Stomach (tissue), 9 donors: Measurements from ENCODE around the gene KCNQ1. TPM values are rescaled to one million over a fixed set of nuclear protein-coding genes. Genes with fewer than 3 reads are reported as not detected.

ENCODE experiments used
- DNase-seq, 2 donors: peaks; one replicate each; pipeline versions ENCODE4 v3.0.0 to v3.0.0-alpha.2; 2013 to 2019
- H3K27ac ChIP-seq, 5 donors: fragments of 200-600 bp in 4 of 5; sonication (generic) in 4 of 5; one replicate each; pipeline ENCODE4 v1.5.1; 2013 to 2019; ENCODE audit warnings: mild to moderate bottlenecking in 1 of 5, moderate library complexity in 1 of 5
- H3K27me3 ChIP-seq, 3 donors: fragments of 200-600 bp; sonication (generic); one replicate each; pipeline ENCODE4 v1.5.1; 2017 to 2019; ENCODE audit warnings: mixed run types in 1 of 3
- H3K36me3 ChIP-seq, 4 donors: fragments of 200-600 bp; sonication (generic); 1 replicate in 3 of 4; 2 replicates in 1 of 4; pipeline ENCODE4 v1.5.1; 2016 to 2019
- H3K4me1 ChIP-seq, 4 donors: fragments of 200-600 bp; sonication (generic); one replicate each; pipeline ENCODE4 v1.5.1; 2016 to 2019
- H3K4me3 ChIP-seq, 4 donors: fragments of 200-600 bp; sonication (generic) in 3 of 4; one replicate each; pipeline ENCODE4 v1.5.1; 2016 to 2019; ENCODE audit warnings: mild to moderate bottlenecking in 1 of 4
- H3K9me3 ChIP-seq, 4 donors: fragments of 200-600 bp; sonication (generic); one replicate each; pipeline ENCODE4 v1.5.1; 2016 to 2019
- CTCF ChIP-seq, 7 experiments: fragments of 450-650 bp in 4 of 7; fragments of 200-600 bp in 3 of 7; sonication (generic) in 3 of 7; IDR thresholded peaks; one replicate each; pipeline ENCODE4 v1.5.1; 2016 to 2019; ENCODE audit warnings: antibody characterized with exemption in 7 of 7, control low read depth in 2 of 7, mild to moderate bottlenecking in 1 of 7
- EP300 ChIP-seq: sonication (generic); formaldehyde crosslinking; IDR thresholded peaks from one replicate; pipeline ENCODE4 v1.6.1; 2017; ENCODE audit warnings: antibody characterized with exemption
- POLR2A ChIP-seq, 4 donors: fragments of 450-650 bp; IDR thresholded peaks; one replicate each; pipeline ENCODE4 v1.6.1; 2016; ENCODE audit warnings: antibody characterized with exemption in 4 of 4, control low read depth in 2 of 4, mild to moderate bottlenecking in 1 of 4, moderate library complexity in 1 of 4
- POLR2AphosphoS5 ChIP-seq, 3 donors: sonication (generic); formaldehyde crosslinking; IDR thresholded peaks; one replicate each; pipeline ENCODE4 v1.6.1; 2016; ENCODE audit warnings: antibody characterized with exemption in 3 of 3
- WGBS, 5 donors: extraction: QIAGEN DNeasy Blood & Tissue Kit in 3 of 5; methylation state at CpG; one replicate each; pipeline versions ENCODE4 v1.1.5 to v1.1.7; 2013 to 2018; 5-methylcytosine and 5-hydroxymethylcytosine counted together
- intact Hi-C: fragments of 100-400 bp; cut with DNase I; formaldehyde crosslinking; loops from one replicate; pipeline ENCODE4 v1.15.1; 2023; ENCODE audit warnings: low total_unique reads
- polyA plus RNA-seq, 3 donors: library from polyadenylated mRNA; stranded (reverse); fragments of 200-250 nt; gene quantifications; one replicate each; pipeline ENCODE4 v1.2.3, GENCODE V29; 2013
- total RNA-seq, 5 donors: library from RNA; depleted of rRNA; stranded (reverse); fragments of >200 nt; gene quantifications; one replicate each; pipeline versions ENCODE4 v1.1.0 to v1.2.3, GENCODE V29; 2014 to 2016
- donor health status: healthy with polysubstance abuse.
- donor health status: Bipolar disorder and iron deficiency.
- donor health status: healthy.

The KCNQ1 gene
- total and polyA plus RNA-seq, 8 donors, result 12.1 to 155 (median 49.0) TPM

- Histone ChIP-seq H3K4me3 (no peak overlapping the region), H3K27ac (peak overlapping the region; percentile 41 to 52 (median 47)), H3K27me3 (no peaks in the 10 kb centered on the region), H3K4me1 (peaks cover 10 to 31% (median 17%) of the 10 kb centered on the region in 4 donors), H3K36me3 (no peaks in the 10 kb centered on the region), H3K9me3 (peaks cover 0 to 4% (median 0%) of the 10 kb centered on the region in 4 donors)
- TF ChIP-seq POLR2AphosphoS5 (IDR thresholded peaks at IDR 0.05) (no peak), CTCF (IDR thresholded peaks at IDR 0.05) (no peak), EP300 (no peak), POLR2A (IDR thresholded peaks at IDR 0.05) (no peak)
- peak; percentile 76 to 78 for DNase-seq
- WGBS, 5 donors, result 49 to 83% (median 69%) methylated on average over 7 to 27 of the region's 27 CpGs
- intact Hi-C loops, result no loop called here
Measured at GRCh38 chr11:2561696-2562581, 117.1 kb downstream of the KCNQ1 start.

- no peaks in the 10 kb centered on the region for H3K9me3 ChIP-seq
- TF ChIP-seq POLR2A (IDR thresholded peaks at IDR 0.05) (no peak), CTCF (IDR thresholded peaks at IDR 0.05) (no peak), EP300 (no peak), POLR2AphosphoS5 (IDR thresholded peaks at IDR 0.05) (no peak)
- H3K27me3 ChIP-seq, result no peaks in the 10 kb centered on the region
- H3K36me3 ChIP-seq, result no peaks in the 10 kb centered on the region
- intact Hi-C loops, result no loop called here
- H3K4me3 ChIP-seq, result no peak overlapping the region
- peaks cover 16 to 39% (median 20%) of the 10 kb centered on the region in 4 donors for H3K4me1 ChIP-seq
- H3K27ac ChIP-seq, result peak overlapping the region in 1 of 5 donors; percentile 52
- 84 to 93% (median 88%) methylated on average over 6 of the region's 6 CpGs for WGBS, 5 donors
- no peak for DNase-seq
Measured at GRCh38 chr11:2562890-2563212, 118.0 kb downstream of the KCNQ1 start.

GRCh38 chr11:2563213-2564007, 118.6 kb downstream of the KCNQ1 start:
- Histone ChIP-seq H3K4me3 (no peak overlapping the region), H3K36me3 (no peaks in the 10 kb centered on the region), H3K27me3 (no peaks in the 10 kb centered on the region), H3K9me3 (no peaks in the 10 kb centered on the region), H3K27ac (no peak overlapping the region), H3K4me1 (peaks cover 16 to 39% (median 20%) of the 10 kb centered on the region in 4 donors)
- intact Hi-C loops, result no loop called here
- 88 to 93% (median 91%) methylated on average over 28 of the region's 28 CpGs for WGBS, 5 donors
- TF ChIP-seq POLR2AphosphoS5 (IDR thresholded peaks at IDR 0.05), result no peak
- DNase-seq, result no peak

GRCh38 chr11:2564008-2564530, 119.3 kb downstream of the KCNQ1 start:
- H3K9me3 ChIP-seq, result no peaks in the 10 kb centered on the region
- DNase-seq, result no peak
- H3K36me3 ChIP-seq, result no peaks in the 10 kb centered on the region
- no peaks in the 10 kb centered on the region for H3K27me3 ChIP-seq
- intact Hi-C loops, result no loop called here
- no peak overlapping the region for H3K4me3 ChIP-seq
- 91 to 95% (median 94%) methylated on average over 12 to 14 of the region's 14 CpGs for WGBS, 5 donors
- H3K27ac ChIP-seq, result no peak overlapping the region
- no peak for TF ChIP-seq POLR2AphosphoS5 (IDR thresholded peaks at IDR 0.05)
- no peak for TF ChIP-seq POLR2A (IDR thresholded peaks at IDR 0.05)
- no peak for TF ChIP-seq CTCF (IDR thresholded peaks at IDR 0.05)
- TF ChIP-seq EP300, result no peak
- peaks cover 16 to 39% (median 20%) of the 10 kb centered on the region in 4 donors for H3K4me1 ChIP-seq
